ENCODE results near the gene KLHL26. TPM values are rescaled to one million over a fixed set of nuclear protein-coding genes. Genes with fewer than 3 reads are reported as not detected.
"Not testable (repeated sequence)": the region's sequence is repeated elsewhere in the genome, so short reads cannot be mapped to it uniquely, and the experiment has no call there.

KLHL26 gene
- total RNA-seq, 1 experiment from 2014 or later, result 3.3 TPM

- no peak overlapping the region for H3K4me3 ChIP-seq
- H3K4me1 ChIP-seq (replicated peaks), result peaks cover 15% of the 10 kb centered on the region
- H3K36me3 ChIP-seq, result no peaks in the 10 kb centered on the region
- H3K27ac ChIP-seq, result no peak overlapping the region
- DNase-seq (ENCODE audit: low read depth in 1 of 2, low spot score in 2 of 2), result no peak
- no peaks in the 10 kb centered on the region for H3K9me3 ChIP-seq (replicated peaks)
- no peaks in the 10 kb centered on the region for H3K27me3 ChIP-seq (replicated peaks)
Measured at GRCh38 chr19:18677156-18677555, 40.3 kb downstream of the KLHL26 start.

GRCh38 chr19:18680148-18680547 lies 43.3 kb downstream of the KLHL26 start:
- not testable (repeated sequence) for DNase-seq (ENCODE audit: low read depth in 1 of 2, low spot score in 2 of 2); H3K4me3 ChIP-seq; H3K9me3 ChIP-seq (replicated peaks); H3K27me3 ChIP-seq (replicated peaks); H3K27ac ChIP-seq; H3K36me3 ChIP-seq
- H3K4me1 ChIP-seq (replicated peaks), result peaks cover 25% of the 10 kb centered on the region

GRCh38 chr19:18682807-18683108 lies 45.9 kb downstream of the KLHL26 start:
- Histone ChIP-seq H3K4me3 (peak overlapping the region; percentile 62), H3K36me3 (no peaks in the 10 kb centered on the region), H3K9me3 (replicated peaks) (no peaks in the 10 kb centered on the region), H3K27me3 (replicated peaks) (no peaks in the 10 kb centered on the region), H3K27ac (no peak overlapping the region), H3K4me1 (replicated peaks) (peaks cover 17% of the 10 kb centered on the region)
- no peak for DNase-seq (ENCODE audit: low read depth in 1 of 2, low spot score in 2 of 2)

GRCh38 chr19:18683109-18683957 lies 46.5 kb downstream of the KLHL26 start, which contains the start of gene CRTC1:
Gene CRTC1 (plus strand): TSS chr19:18683680. CDS start chr19:18683703, 23 bp downstream.
- peak within 1 kb of the TSS; percentile 62 for H3K4me3 ChIP-seq
- peak; percentile 82 to 91 for DNase-seq (ENCODE audit: low read depth in 1 of 2, low spot score in 2 of 2)
- H3K4me1 ChIP-seq (replicated peaks), result peaks cover 11% of the 10 kb centered on the region

GRCh38 chr19:18683958-18684641 lies 47.3 kb downstream of the KLHL26 start:
- H3K27ac ChIP-seq, result no peak overlapping the region
- peaks cover 9% of the 10 kb centered on the region for H3K4me1 ChIP-seq (replicated peaks)
- H3K36me3 ChIP-seq, result no peaks in the 10 kb centered on the region
- H3K4me3 ChIP-seq, result peak overlapping the region; percentile 62
- DNase-seq (ENCODE audit: low read depth in 1 of 2, low spot score in 2 of 2), result no peak
- no peaks in the 10 kb centered on the region for H3K9me3 ChIP-seq (replicated peaks)
- H3K27me3 ChIP-seq (replicated peaks), result no peaks in the 10 kb centered on the region

More at GRCh38 chr19:18683109-18683957, 46.5 kb downstream of the KLHL26 start, which contains the start of gene CRTC1:
- no peaks in the 10 kb centered on the region for H3K27me3 ChIP-seq (replicated peaks)
- no peaks in the 10 kb centered on the region for H3K9me3 ChIP-seq (replicated peaks)
- H3K36me3 ChIP-seq, result no peaks in the 10 kb centered on the region
- H3K27ac ChIP-seq, result no peak within 1 kb of the TSS

- Histone ChIP-seq H3K27ac (no peak overlapping the region), H3K4me3 (no peak overlapping the region; the same call in 1 of the 2 replicates), H3K9me3 (replicated peaks) (no peaks in the 10 kb centered on the region), H3K4me1 (replicated peaks) (peaks cover 9% of the 10 kb centered on the region), H3K36me3 (no peaks in the 10 kb centered on the region), H3K27me3 (replicated peaks) (no peaks in the 10 kb centered on the region)
- no peak for DNase-seq (ENCODE audit: low read depth in 1 of 2, low spot score in 2 of 2)
Measured at GRCh38 chr19:18684642-18684993, 47.8 kb downstream of the KLHL26 start.

- no peaks in the 10 kb centered on the region for H3K9me3 ChIP-seq (replicated peaks)
- H3K27me3 ChIP-seq (replicated peaks), result no peaks in the 10 kb centered on the region
- DNase-seq (ENCODE audit: low read depth in 1 of 2, low spot score in 2 of 2), result no peak
- no peaks in the 10 kb centered on the region for H3K36me3 ChIP-seq
- H3K4me1 ChIP-seq (replicated peaks), result peaks cover 9% of the 10 kb centered on the region
- H3K27ac ChIP-seq, result no peak overlapping the region
- no peak overlapping the region for H3K4me3 ChIP-seq
Measured at GRCh38 chr19:18685597-18686190, 48.9 kb downstream of the KLHL26 start.

- Histone ChIP-seq H3K27me3 (replicated peaks) (no peaks in the 10 kb centered on the region), H3K36me3 (no peaks in the 10 kb centered on the region)
Measured at GRCh38 chr19:18687740-18688465, 51.1 kb downstream of the KLHL26 start.

GRCh38 chr19:18696023-18696422 lies 59.2 kb downstream of the KLHL26 start:
- no peak for DNase-seq (ENCODE audit: low read depth in 1 of 2, low spot score in 2 of 2)

More at GRCh38 chr19:18687740-18688465, 51.1 kb downstream of the KLHL26 start:
- Histone ChIP-seq H3K9me3 (replicated peaks) (no peaks in the 10 kb centered on the region), H3K4me3 (no peak overlapping the region), H3K27ac (no peak overlapping the region), H3K4me1 (replicated peaks) (peaks cover 8% of the 10 kb centered on the region)
- no peak for DNase-seq (ENCODE audit: low read depth in 1 of 2, low spot score in 2 of 2)

GRCh38 chr19:18697680-18698079 lies 60.9 kb downstream of the KLHL26 start:
- H3K36me3 ChIP-seq, result no peaks in the 10 kb centered on the region
- H3K9me3 ChIP-seq (replicated peaks), result no peaks in the 10 kb centered on the region
- no peak overlapping the region for H3K27ac ChIP-seq
- no peaks in the 10 kb centered on the region for H3K4me1 ChIP-seq (replicated peaks)
- no peaks in the 10 kb centered on the region for H3K27me3 ChIP-seq (replicated peaks)
- no peak for DNase-seq (ENCODE audit: low read depth in 1 of 2, low spot score in 2 of 2)
- H3K4me3 ChIP-seq, result no peak overlapping the region

More at GRCh38 chr19:18696023-18696422, 59.2 kb downstream of the KLHL26 start:
- no peaks in the 10 kb centered on the region for H3K36me3 ChIP-seq
- no peak overlapping the region for H3K27ac ChIP-seq
- H3K27me3 ChIP-seq (replicated peaks), result no peaks in the 10 kb centered on the region
- H3K4me1 ChIP-seq (replicated peaks), result no peaks in the 10 kb centered on the region
- no peak overlapping the region for H3K4me3 ChIP-seq
- no peaks in the 10 kb centered on the region for H3K9me3 ChIP-seq (replicated peaks)

- Histone ChIP-seq H3K27me3 (replicated peaks) (no peaks in the 10 kb centered on the region), H3K36me3 (no peaks in the 10 kb centered on the region), H3K4me1 (replicated peaks) (no peaks in the 10 kb centered on the region), H3K27ac (no peak overlapping the region), H3K9me3 (replicated peaks) (no peaks in the 10 kb centered on the region), H3K4me3 (no peak overlapping the region)
- no peak for DNase-seq (ENCODE audit: low read depth in 1 of 2, low spot score in 2 of 2)
Measured at GRCh38 chr19:18698321-18699167, 61.7 kb downstream of the KLHL26 start.

GRCh38 chr19:18699403-18700054 lies 62.7 kb downstream of the KLHL26 start:
- Histone ChIP-seq H3K9me3 (replicated peaks) (no peaks in the 10 kb centered on the region), H3K36me3 (no peaks in the 10 kb centered on the region), H3K4me3 (no peak overlapping the region), H3K27ac (no peak overlapping the region), H3K27me3 (replicated peaks) (no peaks in the 10 kb centered on the region), H3K4me1 (replicated peaks) (no peaks in the 10 kb centered on the region)
- DNase-seq (ENCODE audit: low read depth in 1 of 2, low spot score in 2 of 2), result no peak

Measured in SJSA1 (cell line).